H1 (cell line): ENCODE measurements around the gene CD53. TPM values are rescaled to one million over a fixed set of nuclear protein-coding genes. Genes with fewer than 3 reads are reported as not detected.
"Not testable (repeated sequence)": the region's sequence is repeated elsewhere in the genome, so short reads cannot be mapped to it uniquely, and the experiment has no call there.

Experiments used
- CTCF ChIA-PET: fragments of 300-600 bp; sonication (Branson Sonifier 250); formaldehyde crosslinking; loops from one replicate; lab custom pipeline; 2021; ENCODE audit not compliant: partially characterized antibody; lab: Charles Lee
- POLR2A ChIA-PET: fragments of 300-600 bp; sonication (Branson Sonifier 250); formaldehyde crosslinking; loops from one replicate; lab custom pipeline; 2021; ENCODE audit warnings: inconsistent platforms; ENCODE audit not compliant: partially characterized antibody; lab: Charles Lee
- DNase-seq, 2 experiments: peaks; one replicate each; pipeline versions ENCODE4 v3.0.0 to v3.0.0-alpha.2; 2010 to 2022; ENCODE audit warnings: low spot score in 2 of 2, low read depth in 1 of 2, mixed read lengths in 1 of 2
- FAIRE-seq: peaks from 2 replicates; lab custom pipeline; 2011; peaks lifted over from hg19 to GRCh38; lab: Jason Lieb, UNC
- H2AFZ ChIP-seq: 2 replicates; pipeline ENCODE4 v1.8.1; 2012; ENCODE audit warnings: low read length, inconsistent platforms
- H2AK5ac ChIP-seq: 2 replicates; pipeline ENCODE4 v1.6.1; 2013; ENCODE audit warnings: low read depth, low read length
- H2BK120ac ChIP-seq: replicated peaks from 2 replicates; pipeline ENCODE3; 2013; ENCODE audit warnings: low read depth, low read length, inconsistent platforms
- H2BK12ac ChIP-seq: 2 replicates; pipeline ENCODE4 v1.6.1; 2013; ENCODE audit warnings: low read depth, low read length
- H2BK15ac ChIP-seq: 2 replicates; pipeline ENCODE4 v1.6.1; 2013; ENCODE audit warnings: low read length
- H2BK20ac ChIP-seq: 2 replicates; pipeline ENCODE4 v1.6.1; 2013; ENCODE audit warnings: low read length
- H2BK5ac ChIP-seq: 2 replicates; pipeline ENCODE4 v1.6.1; 2013; ENCODE audit warnings: low read depth, low read length
- H3K14ac ChIP-seq: 2 replicates; pipeline ENCODE4 v1.6.1; 2013; ENCODE audit warnings: inconsistent platforms; ENCODE audit not compliant: insufficient read length
- H3K18ac ChIP-seq: 2 replicates; pipeline ENCODE4 v1.6.1; 2013; ENCODE audit warnings: low read length; ENCODE audit errors: extremely low read depth
- H3K23ac ChIP-seq: 2 replicates; pipeline ENCODE4 v1.6.1; 2013; ENCODE audit warnings: inconsistent platforms; ENCODE audit not compliant: insufficient read length
- H3K23me2 ChIP-seq: 2 replicates; pipeline ENCODE4 v1.6.1; 2013; ENCODE audit warnings: low read depth, low read length
- H3K27ac ChIP-seq: 2 replicates; pipeline ENCODE4 v1.6.1; 2011; ENCODE audit warnings: low read depth, low read length, inconsistent platforms
- H3K27me3 ChIP-seq, 4 experiments: replicated peaks in 1 of 4; 1 replicate in 1 of 4; 2 replicates in 3 of 4; pipeline versions ENCODE4 v1.6.1 to v1.8.1; 2011 to 2013; ENCODE audit warnings: low read length in 3 of 4, mild to moderate bottlenecking in 3 of 4, inconsistent platforms in 2 of 4, mixed read lengths in 2 of 4, moderate library complexity in 1 of 4; ENCODE audit not compliant: control insufficient read depth in 3 of 4, insufficient read depth in 3 of 4; ENCODE audit errors: extremely low read depth in 1 of 4
- H3K36me3 ChIP-seq, 4 experiments: 2 replicates each; pipeline versions ENCODE4 v1.6.1 to v1.8.1; 2011 to 2013; ENCODE audit warnings: mild to moderate bottlenecking in 4 of 4, low read length in 3 of 4, moderate library complexity in 2 of 4, control low read depth in 1 of 4, inconsistent platforms in 1 of 4; ENCODE audit not compliant: insufficient read depth in 4 of 4, control insufficient read depth in 2 of 4
- H3K4ac ChIP-seq: replicated peaks from 2 replicates; pipeline ENCODE3; 2013; ENCODE audit warnings: low read length, low read depth, mixed read lengths, inconsistent platforms; ENCODE audit not compliant: insufficient read length
- H3K4me1 ChIP-seq, 4 experiments: replicated peaks in 1 of 4; 1 replicate in 1 of 4; 2 replicates in 3 of 4; pipeline versions ENCODE4 v1.6.1 to v1.8.1; 2011 to 2013; ENCODE audit warnings: low read length in 3 of 4, inconsistent platforms in 2 of 4, mixed read lengths in 1 of 4; ENCODE audit not compliant: insufficient read depth in 4 of 4, control insufficient read depth in 3 of 4
- H3K4me2 ChIP-seq, 2 experiments: 2 replicates each; pipeline versions ENCODE4 v1.6.1 to v1.8.1; 2011 to 2013; ENCODE audit warnings: low read depth in 2 of 2, low read length in 2 of 2, control low read depth in 1 of 2, inconsistent platforms in 1 of 2, mild to moderate bottlenecking in 1 of 2; ENCODE audit not compliant: insufficient read depth in 1 of 2
- H3K4me3 ChIP-seq, 4 experiments: fragments of 200-600, 300-600 bp in 1 of 4; sonication (generic), shearing (Covaris generic), sonication (Bioruptor Twin) in 1 of 4; 2 replicates each; pipeline versions ENCODE4 v1.5.1 to v1.8.1; 2011 to 2016; ENCODE audit warnings: low read length in 4 of 4, low read depth in 3 of 4, control low read depth in 2 of 4, inconsistent platforms in 2 of 4, mild to moderate bottlenecking in 2 of 4, mixed read lengths in 1 of 4, moderate library complexity in 1 of 4; ENCODE audit not compliant: insufficient read depth in 2 of 4; ENCODE audit errors: extremely low read depth in 1 of 4
- H3K56ac ChIP-seq: replicated peaks from 2 replicates; pipeline ENCODE3; 2013; ENCODE audit warnings: low read depth, mild to moderate bottlenecking, mixed read lengths, low read length, inconsistent platforms; ENCODE audit not compliant: insufficient read length
- H3K79me1 ChIP-seq: 2 replicates; pipeline ENCODE4 v1.6.1; 2013; ENCODE audit warnings: low read depth, low read length, control low read depth
- H3K79me2 ChIP-seq, 2 experiments: 2 replicates each; pipeline versions ENCODE4 v1.6.1 to v1.8.1; 2012 to 2013; ENCODE audit warnings: low read length in 2 of 2, mild to moderate bottlenecking in 2 of 2, inconsistent platforms in 1 of 2; ENCODE audit not compliant: insufficient read depth in 2 of 2, control insufficient read depth in 1 of 2
- H3K9ac ChIP-seq, 4 experiments: replicated peaks in 1 of 4; 1 replicate in 1 of 4; 2 replicates in 3 of 4; pipeline versions ENCODE4 v1.6.1 to v1.8.1; 2011 to 2013; ENCODE audit warnings: low read depth in 3 of 4, low read length in 3 of 4, control low read depth in 2 of 4, mild to moderate bottlenecking in 2 of 4, moderate library complexity in 2 of 4, inconsistent platforms in 1 of 4; ENCODE audit errors: extremely low read depth in 1 of 4
- H3K9me3 ChIP-seq, 2 experiments: 2 replicates each; pipeline versions ENCODE4 v1.6.1 to v1.8.1; 2012 to 2013; ENCODE audit warnings: mild to moderate bottlenecking in 2 of 2, moderate library complexity in 2 of 2, control low read depth in 1 of 2, inconsistent platforms in 1 of 2, low read depth in 1 of 2, low read length in 1 of 2, mixed read lengths in 1 of 2; ENCODE audit not compliant: insufficient read depth in 2 of 2
- H4K20me1 ChIP-seq, 2 experiments: replicated peaks in 1 of 2; 2 replicates each; pipeline versions ENCODE3 to v1.8.1; 2011 to 2013; ENCODE audit warnings: inconsistent platforms in 2 of 2, low read length in 2 of 2, mild to moderate bottlenecking in 1 of 2; ENCODE audit not compliant: insufficient read depth in 2 of 2, control insufficient read depth in 1 of 2
- H4K5ac ChIP-seq: 2 replicates; pipeline ENCODE4 v1.6.1; 2013; ENCODE audit warnings: low read length, low read depth, mixed read lengths, inconsistent platforms; ENCODE audit not compliant: insufficient read length
- H4K8ac ChIP-seq: 2 replicates; pipeline ENCODE4 v1.8.0; 2013; ENCODE audit warnings: mild to moderate bottlenecking, moderate library complexity, low read length, inconsistent platforms; ENCODE audit not compliant: insufficient read depth; ENCODE audit errors: extremely low read depth
- H4K91ac ChIP-seq: replicated peaks from 2 replicates; pipeline ENCODE3; 2013; ENCODE audit warnings: low read length, mixed read lengths, inconsistent platforms; ENCODE audit not compliant: insufficient read length
- TEAD4 ChIP-seq: IDR thresholded peaks from 2 replicates; pipeline ENCODE4 v1.6.1; 2012; ENCODE audit warnings: low read depth, low read length, inconsistent platforms, mixed read lengths
- USF2 ChIP-seq: IDR thresholded peaks from 2 replicates; pipeline ENCODE4 v1.6.1; 2011; ENCODE audit warnings: low read length, improper control_type of control experiment
- WGBS, 2 experiments: shearing (Covaris generic) in 1 of 2; methylation state at CpG; one replicate each; pipeline versions ENCODE4 v1.1.6 to v1.1.7; 2013 to 2015; ENCODE audit warnings: low lambda C conversion rate in 2 of 2, mixed read lengths in 2 of 2, inconsistent platforms in 1 of 2, low coverage in 1 of 2, missing lambda C conversion rate in 1 of 2; ENCODE audit not compliant: insufficient replicate concordance in 2 of 2, insufficient coverage in 1 of 2, insufficient read length in 1 of 2; ENCODE audit errors: extremely low coverage in 1 of 2, missing lambda C conversion rate in 1 of 2; 5-methylcytosine and 5-hydroxymethylcytosine counted together
- polyA plus RNA-seq, 7 experiments: library from polyadenylated mRNA; depleted of rRNA in 3 of 7; stranded (reverse) in 5 of 7; unstranded in 2 of 7; fragments of >200 nt in 5 of 7; fragments of 200-250 nt in 2 of 7; gene quantifications; 1 replicate in 5 of 7; 2 replicates in 1 of 7; 4 replicates in 1 of 7; pipeline versions ENCODE4 v1.2.1 to v1.2.3, GENCODE V29; 2011 to 2013; ENCODE audit warnings: missing spikeins in 2 of 7, mixed read lengths in 2 of 7
- total RNA-seq: library from RNA; stranded (reverse); fragmentation: NEBNext Ultra II Directional; extraction: Animal tissue kit (Norgen Biotek cat#: 25700); gene quantifications from 2 replicates; pipeline ENCODE4 v1.2.1, GENCODE V29; 2021

Gene CD53
- total and polyA plus RNA-seq, 2 of the 8 experiments (the other 6 are each of a cell fraction or from before 2014, with no cell fraction given), result 0.56 to 1.0 TPM

DNA sequence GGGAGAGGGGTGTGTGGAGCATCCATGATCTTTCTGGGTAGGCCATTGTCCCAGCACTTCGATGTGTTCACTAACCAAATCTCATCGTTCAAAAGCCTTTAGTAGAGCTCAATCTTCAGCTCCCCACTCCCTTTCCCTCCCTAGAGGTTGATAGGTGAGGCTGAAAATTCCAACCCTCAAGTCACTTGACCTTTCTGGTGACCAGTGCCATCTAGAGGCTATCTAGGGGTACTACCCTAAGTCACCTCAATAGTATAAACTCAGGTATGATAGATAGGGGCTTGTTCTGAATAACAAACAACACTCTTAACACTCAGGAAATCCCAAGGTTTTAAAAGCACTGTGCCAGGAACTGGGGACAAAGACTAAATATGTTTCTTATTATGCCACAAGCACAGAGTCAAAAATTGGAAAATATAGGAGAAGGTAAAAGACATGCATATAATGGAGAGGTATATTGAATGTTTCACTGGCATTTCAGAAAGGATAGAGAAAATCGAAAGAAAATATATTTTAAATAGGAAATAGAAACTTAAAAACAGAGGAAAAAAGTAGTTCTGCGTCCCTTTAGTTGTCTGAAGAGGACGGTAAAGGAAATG lies 42.9 kb upstream of the CD53 start (continued):
- TF ChIP-seq USF2 (no peak), TEAD4 (0 out of 2 replicates have a peak, but pooled peaks have one; percentile 26)

DNA sequence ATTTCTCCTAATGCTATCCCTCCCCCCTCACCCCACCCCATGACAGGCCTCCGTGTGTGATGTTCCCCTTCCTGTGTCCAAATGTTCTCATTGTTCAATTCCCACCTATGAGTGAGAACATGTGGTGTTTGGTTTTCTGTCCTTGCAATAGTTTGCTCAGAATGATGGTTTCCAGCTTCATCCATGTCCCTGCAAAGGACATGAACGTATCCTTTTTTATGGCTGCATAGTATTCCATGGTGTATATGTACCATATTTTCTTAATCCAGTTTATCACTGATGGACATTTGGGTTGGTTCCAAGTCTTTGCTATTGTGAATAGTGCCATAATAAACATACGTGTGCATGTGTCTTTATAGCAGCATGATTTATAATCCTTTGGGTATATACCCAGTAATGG lies 39.2 kb upstream of the CD53 start:
- WGBS, 2 experiments, result no CpG with 5 or more reads among the region's 3 CpGs
- H2AFZ ChIP-seq, H3K4me3 ChIP-seq, H3K23me2 ChIP-seq, H3K14ac ChIP-seq, H4K20me1 ChIP-seq, H3K18ac ChIP-seq, H3K27me3 ChIP-seq, H2BK15ac ChIP-seq, FAIRE-seq, H3K36me3 ChIP-seq, H3K4me2 ChIP-seq, DNase-seq, H3K4me1 ChIP-seq, H2AK5ac ChIP-seq, H3K4ac ChIP-seq, H4K91ac ChIP-seq, H3K79me2 ChIP-seq, H4K8ac ChIP-seq, H3K27ac ChIP-seq, H2BK20ac ChIP-seq, H3K79me1 ChIP-seq, POLR2A ChIA-PET, H3K9ac ChIP-seq, H4K5ac ChIP-seq, H2BK120ac ChIP-seq, H3K9me3 ChIP-seq, H2BK12ac ChIP-seq, H3K56ac ChIP-seq, H2BK5ac ChIP-seq, H3K23ac ChIP-seq, CTCF ChIA-PET: not testable (repeated sequence)
